HCT116 (cell line): ENCODE data around the gene IFRD1. TPM values are rescaled to one million over a fixed set of nuclear protein-coding genes. Genes with fewer than 3 reads are reported as not detected.
A peak's percentile ranks its signal among the peaks of the same experiment; 100 is the strongest.

Experiments
- ATAC-seq: fragments of 200-7000 bp; cut with Tn5 transposase; 2 replicates; pipeline ENCODE4 v1.9.1; 2020; ENCODE audit warnings: mild to moderate bottlenecking, moderate library complexity
- BruUV-seq: library from RNA; stranded (reverse); fragments of 400-500 nt; replicated peaks from 2 replicates; lab custom pipeline; 2021; lab: Mats Ljungman, UMichigan
- CTCF ChIA-PET: fragments of 300-600 bp; sonication (Branson Sonifier 250); formaldehyde crosslinking; loops from one replicate; lab custom pipeline; 2021; ENCODE audit warnings: antibody characterized with exemption; lab: Charles Lee
- POLR2A ChIA-PET: fragments of 300-600, 350-600 bp; sonication (Branson Sonifier 250); formaldehyde crosslinking; loops from one replicate; lab custom pipeline; 2021; ENCODE audit warnings: antibody characterized with exemption; lab: Charles Lee
- RAD21 ChIA-PET, 2 experiments: fragments of 300-600 bp; sonication (Branson Sonifier 250); formaldehyde crosslinking; loops; one replicate each; lab custom pipeline; 2023; ENCODE audit warnings: low total read pairs in 2 of 2; ENCODE audit not compliant: uncharacterized antibody in 2 of 2, unreplicated experiment in 2 of 2, low non-redundant PET in 1 of 2; lab: Charles Lee
- DNase-seq: peaks from one replicate; pipeline ENCODE4 v3.0.0-alpha.2; 2010; ENCODE audit warnings: low read depth, low spot score
- H2AFZ ChIP-seq: fragments of 200-600 bp; shearing (Covaris generic), sonication (generic); 2 replicates; pipeline ENCODE4 v1.6.1; 2017; ENCODE audit warnings: low read depth, mixed run types, mixed read lengths, antibody characterized with exemption, low read length; ENCODE audit not compliant: poor library complexity, severe bottlenecking
- H3K27ac ChIP-seq: 2 replicates; pipeline ENCODE4 v1.5.1; 2012; ENCODE audit warnings: low read depth, low read length
- H3K27me3 ChIP-seq: fragments of 200-600 bp; sonication (generic); 2 replicates; pipeline ENCODE4 v1.6.1; 2016; ENCODE audit warnings: mixed run types, low read length, mixed read lengths; ENCODE audit not compliant: insufficient read depth
- H3K36me3 ChIP-seq, 2 experiments: fragments of 200-500 bp in 1 of 2; fragments of 200-600 bp in 1 of 2; sonication (Bioruptor generic) in 1 of 2; sonication (generic) in 1 of 2; 2 replicates each; pipeline versions ENCODE4 v1.5.1 to v1.6.1; 2014 to 2016; ENCODE audit warnings: low read length in 2 of 2, inconsistent platforms in 1 of 2, mixed read lengths in 1 of 2, mixed run types in 1 of 2; ENCODE audit not compliant: insufficient read depth in 2 of 2, control insufficient read depth in 1 of 2
- H3K4me1 ChIP-seq, 2 experiments: fragments of 200-600 bp in 1 of 2; sonication (generic) in 1 of 2; 2 replicates each; pipeline versions ENCODE4 v1.5.1 to v1.6.1; 2012 to 2017; ENCODE audit warnings: low read length in 2 of 2, inconsistent platforms in 1 of 2, mild to moderate bottlenecking in 1 of 2, mixed read lengths in 1 of 2, mixed run types in 1 of 2, moderate library complexity in 1 of 2; ENCODE audit not compliant: insufficient read depth in 2 of 2, control insufficient read depth in 1 of 2
- H3K4me2 ChIP-seq: fragments of 200-600 bp; sonication (generic); 2 replicates; pipeline ENCODE4 v1.6.1; 2017; ENCODE audit warnings: mixed run types, low read length, mixed read lengths
- H3K4me3 ChIP-seq, 2 experiments: fragments of 200-600 bp in 1 of 2; sonication (generic) in 1 of 2; replicated peaks in 1 of 2; 2 replicates each; pipeline ENCODE4 v1.5.1; 2011 to 2016; ENCODE audit warnings: low read length in 2 of 2, control low read depth in 1 of 2, low read depth in 1 of 2, mild to moderate bottlenecking in 1 of 2, mixed read lengths in 1 of 2, mixed run types in 1 of 2
- H3K79me2 ChIP-seq: fragments of 200-600 bp; sonication (generic); 2 replicates; pipeline ENCODE4 v1.6.1; 2017; ENCODE audit warnings: mild to moderate bottlenecking, mixed run types, low read length, moderate library complexity, mixed read lengths; ENCODE audit not compliant: insufficient read depth
- H3K9ac ChIP-seq: fragments of 200-600 bp; sonication (generic); 2 replicates; pipeline ENCODE4 v1.6.1; 2016; ENCODE audit warnings: low read length, mixed read lengths
- H3K9me2 ChIP-seq: fragments of 200-600 bp; sonication (generic), shearing (Covaris generic); 2 replicates; pipeline ENCODE4 v1.6.1; 2017; ENCODE audit warnings: mixed run types, mild to moderate bottlenecking, moderate library complexity; ENCODE audit not compliant: insufficient read depth
- H3K9me3 ChIP-seq, 2 experiments: fragments of 200-500 bp in 1 of 2; fragments of 200-600 bp in 1 of 2; sonication (Bioruptor generic) in 1 of 2; sonication (generic) in 1 of 2; 2 replicates each; pipeline ENCODE4 v1.6.1; 2014 to 2017; ENCODE audit warnings: low read length in 2 of 2, mixed read lengths in 2 of 2, inconsistent platforms in 1 of 2, low read depth in 1 of 2, mild to moderate bottlenecking in 1 of 2, mixed run types in 1 of 2, moderate library complexity in 1 of 2; ENCODE audit not compliant: control insufficient read depth in 1 of 2, insufficient read depth in 1 of 2
- H4K20me1 ChIP-seq: fragments of 200-600 bp; sonication (generic), shearing (Covaris generic); 2 replicates; pipeline ENCODE4 v1.6.1; 2017; ENCODE audit warnings: mixed run types, mild to moderate bottlenecking, moderate library complexity; ENCODE audit not compliant: insufficient read depth
- CEBPB ChIP-seq: IDR thresholded peaks from 2 replicates; pipeline ENCODE4 v1.6.1; 2012; ENCODE audit warnings: low read depth
- ELF1 ChIP-seq: IDR thresholded peaks from 2 replicates; pipeline ENCODE4 v1.6.1; 2012; ENCODE audit warnings: low read depth, borderline replicate concordance
- EZH2 ChIP-seq: fragments of 200-600 bp; sonication (generic); IDR thresholded peaks from 2 replicates; pipeline ENCODE4 v1.6.1; 2017; ENCODE audit warnings: antibody characterized with exemption, mixed run types
- JUND ChIP-seq: IDR thresholded peaks from 2 replicates; pipeline ENCODE4 v1.6.1; 2012
- POLR2AphosphoS5 ChIP-seq: IDR thresholded peaks from 2 replicates; pipeline ENCODE4 v1.6.1; 2011; ENCODE audit warnings: mild to moderate bottlenecking, low read depth, low read length, moderate library complexity
- RAD21 ChIP-seq: IDR thresholded peaks from 2 replicates; pipeline ENCODE4 v1.6.1; 2012; ENCODE audit warnings: low read depth, mild to moderate bottlenecking
- REST ChIP-seq: IDR thresholded peaks from 2 replicates; pipeline ENCODE4 v1.6.1; 2012; ENCODE audit warnings: low read depth
- SRF ChIP-seq: IDR thresholded peaks from 2 replicates; pipeline ENCODE4 v1.6.1; 2012; ENCODE audit warnings: low read depth
- TCF7L2 ChIP-seq: IDR thresholded peaks from 2 replicates; pipeline ENCODE4 v1.7.0; 2011; ENCODE audit warnings: borderline replicate concordance, inconsistent platforms; ENCODE audit not compliant: insufficient read depth, insufficient read length; ENCODE audit errors: extremely low read depth
- YY1 ChIP-seq: IDR thresholded peaks from 2 replicates; pipeline ENCODE4 v1.6.1; 2011; ENCODE audit warnings: low read length, low read depth, moderate library complexity, mild to moderate bottlenecking; ENCODE audit not compliant: insufficient replicate concordance; ENCODE audit errors: extremely low read depth
- ZFX ChIP-seq: fragments of 450-650 bp; IDR thresholded peaks from 2 replicates; pipeline ENCODE4 v1.6.1; 2017
- ZNF274 ChIP-seq: fragments of 200-500 bp; sonication (Bioruptor generic); IDR thresholded peaks from 2 replicates; pipeline ENCODE4 v1.6.1; 2014; ENCODE audit warnings: mild to moderate bottlenecking, low read depth, low read length, inconsistent platforms
- intact Hi-C: fragments of 100-400 bp; cut with micrococcal nuclease; formaldehyde crosslinking; loops from 2 replicates; pipeline ENCODE4 v1.10.0; 2022
- total RNA-seq: library from RNA; stranded (reverse); gene quantifications from one replicate; pipeline ENCODE4 v1.2.1, GENCODE V29; 2021; ENCODE audit not compliant: unreplicated experiment
- TF ChIP-seq, protein P1 (sequence below): IDR thresholded peaks from 2 replicates; pipeline ENCODE4 v1.6.1; 2012
- TF ChIP-seq, protein P2 (sequence below): IDR thresholded peaks from 2 replicates; pipeline ENCODE4 v1.6.1; 2011; ENCODE audit warnings: mild to moderate bottlenecking, low read length, moderate library complexity; ENCODE audit not compliant: insufficient replicate concordance; ENCODE audit errors: extremely low read depth
- TF ChIP-seq, protein P3 (sequence below): IDR thresholded peaks from 2 replicates; pipeline ENCODE4 v1.6.1; 2012

IFRD1 gene
- total RNA-seq, 1 experiment from 2014 or later, result 43.6 TPM

DNA sequence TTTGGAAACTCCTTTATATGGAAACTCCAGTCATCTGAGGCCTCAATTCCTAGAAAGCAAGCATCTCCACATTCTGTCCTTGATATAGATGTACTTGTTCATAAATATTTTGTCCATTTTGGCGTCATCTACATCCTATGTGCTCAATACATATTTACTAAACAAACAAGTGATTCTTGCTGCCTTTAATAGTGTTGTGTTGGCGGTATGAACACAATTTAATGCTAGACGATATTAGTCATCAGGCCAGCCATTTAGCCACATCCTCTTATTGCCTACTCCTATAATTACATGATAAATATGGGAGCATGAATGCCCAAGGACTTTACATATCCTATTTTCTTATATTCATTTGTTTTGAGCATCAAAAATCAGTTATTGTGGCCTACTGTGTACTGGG lies 18.5 kb upstream of the IFRD1 start:
- no TSS peak for BruUV-seq
- Histone ChIP-seq H3K4me2 (no peak overlapping the region), H4K20me1 (no peaks in the 10 kb centered on the region), H3K9ac (no peak overlapping the region), H3K27ac (no peak overlapping the region), H2AFZ (no peak overlapping the region), H3K9me2 (no peaks in the 10 kb centered on the region), H3K4me3 (no peak overlapping the region), H3K79me2 (no peaks in the 10 kb centered on the region), H3K9me3 (no peaks in the 10 kb centered on the region), H3K36me3 (no peaks in the 10 kb centered on the region), H3K4me1 (peaks cover 0 to 10% of the 10 kb centered on the region in 2 experiments; a peak in 1 of 4 replicates), H3K27me3 (no peaks in the 10 kb centered on the region)
- intact Hi-C loops, result no loop called here
- ChIA-PET RAD21 (no interaction called here), CTCF (no interaction called here), POLR2A (no interaction called here)
- DNase-seq, result no peak
- ATAC-seq, result no peak
- no peak for TF ChIP-seq ZFX
- TF ChIP-seq SRF, result no peak
- TF ChIP-seq, protein P1, sequence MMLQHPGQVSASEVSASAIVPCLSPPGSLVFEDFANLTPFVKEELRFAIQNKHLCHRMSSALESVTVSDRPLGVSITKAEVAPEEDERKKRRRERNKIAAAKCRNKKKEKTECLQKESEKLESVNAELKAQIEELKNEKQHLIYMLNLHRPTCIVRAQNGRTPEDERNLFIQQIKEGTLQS, result no peak

DNA sequence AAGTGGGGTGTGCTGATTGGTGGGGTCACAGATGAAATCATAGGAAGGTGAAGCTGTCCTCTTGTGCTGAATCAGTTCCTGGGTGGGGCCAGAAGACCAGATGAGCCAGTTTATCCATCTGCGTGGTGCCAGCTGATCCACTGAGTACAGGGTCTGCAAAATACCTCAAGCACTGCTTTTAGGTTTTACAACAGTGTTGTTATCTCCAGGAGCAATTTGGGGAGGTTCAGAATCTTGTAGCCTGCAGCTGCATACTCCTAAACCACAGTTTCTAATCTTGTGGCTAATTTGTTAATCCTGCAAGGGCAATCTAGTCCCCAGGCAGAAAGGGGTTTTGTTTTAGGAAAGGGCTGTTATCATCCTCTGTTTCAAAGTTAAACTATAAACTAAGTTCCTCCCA lies 17.0 kb upstream of the IFRD1 start:
- Histone ChIP-seq H3K27ac (no peak overlapping the region), H3K9me2 (no peaks in the 10 kb centered on the region), H3K4me3 (no peak overlapping the region), H3K4me2 (0 out of 2 replicates have a peak overlapping the region, but pooled peaks have one; percentile 12), H3K4me1 (peaks cover 0 to 16% of the 10 kb centered on the region in 2 experiments; a peak in 1 of 4 replicates), H2AFZ (no peak overlapping the region), H4K20me1 (no peaks in the 10 kb centered on the region), H3K9me3 (no peaks in the 10 kb centered on the region), H3K79me2 (no peaks in the 10 kb centered on the region), H3K9ac (no peak overlapping the region), H3K36me3 (no peaks in the 10 kb centered on the region), H3K27me3 (no peaks in the 10 kb centered on the region)
- BruUV-seq, result no TSS peak
- ChIA-PET CTCF (no interaction called here), RAD21 (no interaction called here), POLR2A (interaction anchor here (1.3 kb wide), 1 partner anchor 17 kb away, joined by 3 read pairs; the partner anchor contains the start of gene IFRD1)
- intact Hi-C loops, result no loop called here
- TF ChIP-seq EZH2, result no peak
- TF ChIP-seq REST, result no peak
- no peak for TF ChIP-seq ELF1
- no peak for TF ChIP-seq TCF7L2
- TF ChIP-seq POLR2AphosphoS5, result no peak
- no peak for TF ChIP-seq SRF
- TF ChIP-seq, protein P2, sequence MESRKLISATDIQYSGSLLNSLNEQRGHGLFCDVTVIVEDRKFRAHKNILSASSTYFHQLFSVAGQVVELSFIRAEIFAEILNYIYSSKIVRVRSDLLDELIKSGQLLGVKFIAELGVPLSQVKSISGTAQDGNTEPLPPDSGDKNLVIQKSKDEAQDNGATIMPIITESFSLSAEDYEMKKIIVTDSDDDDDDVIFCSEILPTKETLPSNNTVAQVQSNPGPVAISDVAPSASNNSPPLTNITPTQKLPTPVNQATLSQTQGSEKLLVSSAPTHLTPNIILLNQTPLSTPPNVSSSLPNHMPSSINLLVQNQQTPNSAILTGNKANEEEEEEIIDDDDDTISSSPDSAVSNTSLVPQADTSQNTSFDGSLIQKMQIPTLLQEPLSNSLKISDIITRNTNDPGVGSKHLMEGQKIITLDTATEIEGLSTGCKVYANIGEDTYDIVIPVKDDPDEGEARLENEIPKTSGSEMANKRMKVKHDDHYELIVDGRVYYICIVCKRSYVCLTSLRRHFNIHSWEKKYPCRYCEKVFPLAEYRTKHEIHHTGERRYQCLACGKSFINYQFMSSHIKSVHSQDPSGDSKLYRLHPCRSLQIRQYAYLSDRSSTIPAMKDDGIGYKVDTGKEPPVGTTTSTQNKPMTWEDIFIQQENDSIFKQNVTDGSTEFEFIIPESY, result no peak
- no peak for TF ChIP-seq ZNF274
- TF ChIP-seq YY1, result no peak
- TF ChIP-seq JUND, result no peak
- no peak for TF ChIP-seq RAD21
- TF ChIP-seq, protein P3, sequence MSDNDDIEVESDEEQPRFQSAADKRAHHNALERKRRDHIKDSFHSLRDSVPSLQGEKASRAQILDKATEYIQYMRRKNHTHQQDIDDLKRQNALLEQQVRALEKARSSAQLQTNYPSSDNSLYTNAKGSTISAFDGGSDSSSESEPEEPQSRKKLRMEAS, result no peak
- TF ChIP-seq CEBPB, result no peak
- ATAC-seq (no peak), DNase-seq (no peak)
